Neural cell (in vitro differentiated cells): ENCODE data around the gene EML4. TPM values are rescaled to one million over a fixed set of nuclear protein-coding genes. Genes with fewer than 3 reads are reported as not detected.

Experiments
- H2AFZ ChIP-seq: fragments of 200-600, 300-800 bp; sonication (generic), shearing (Covaris generic); 2 replicates; pipeline ENCODE4 v1.6.0; 2014; ENCODE audit warnings: low read depth, mild to moderate bottlenecking, antibody characterized with exemption, low read length, moderate library complexity
- H3F3A ChIP-seq: fragments of 200-600 bp; shearing (Covaris generic); 2 replicates; pipeline ENCODE4 v1.6.1; 2016; ENCODE audit warnings: mild to moderate bottlenecking, moderate library complexity, mixed read lengths, antibody characterized with exemption, low read length; ENCODE audit not compliant: insufficient read depth, poor library complexity, severe bottlenecking
- H3K27ac ChIP-seq: fragments of 200-600, 300-800 bp; sonication (generic), shearing (Covaris generic); 2 replicates; pipeline ENCODE4 v1.5.1; 2014; ENCODE audit warnings: mild to moderate bottlenecking, low read length, moderate library complexity
- H3K27me3 ChIP-seq: fragments of 300-800, 200-600 bp; sonication (generic), shearing (Covaris generic); 2 replicates; pipeline ENCODE4 v1.6.0; 2014; ENCODE audit warnings: mild to moderate bottlenecking, low read depth, low read length, moderate library complexity; ENCODE audit not compliant: insufficient read depth
- H3K36me3 ChIP-seq: fragments of 300-800, 200-600 bp; sonication (generic), shearing (Covaris generic); 2 replicates; pipeline ENCODE4 v1.5.1; 2014; ENCODE audit warnings: mild to moderate bottlenecking, antibody characterized with exemption, low read length, moderate library complexity; ENCODE audit not compliant: insufficient read depth
- H3K4me2 ChIP-seq: fragments of 300-800, 200-600 bp; sonication (generic), shearing (Covaris generic); 2 replicates; pipeline ENCODE4 v1.6.0; 2014; ENCODE audit warnings: mild to moderate bottlenecking, low read length
- H3K4me3 ChIP-seq: fragments of 300-800, 200-600 bp; sonication (generic), shearing (Covaris generic); 2 replicates; pipeline ENCODE4 v1.5.1; 2014; ENCODE audit warnings: mild to moderate bottlenecking, low read length, moderate library complexity
- H3K79me2 ChIP-seq: fragments of 200-600 bp; shearing (Covaris generic); replicated peaks from 2 replicates; pipeline ENCODE4 v1.6.0; 2014; ENCODE audit warnings: mild to moderate bottlenecking, low read length, moderate library complexity; ENCODE audit not compliant: insufficient read depth
- H3K9ac ChIP-seq: fragments of 300-800, 200-600 bp; sonication (generic), shearing (Covaris generic); 2 replicates; pipeline ENCODE4 v1.6.1; 2016; ENCODE audit warnings: mild to moderate bottlenecking, low read length, mixed read lengths
- H3K9me2 ChIP-seq: fragments of 200-600 bp; shearing (Covaris generic); 2 replicates; pipeline ENCODE4 v1.6.1; 2016; ENCODE audit warnings: mild to moderate bottlenecking, low read length, mixed read lengths; ENCODE audit not compliant: insufficient read depth
- H3K9me3 ChIP-seq: fragments of 200-600, 300-800 bp; sonication (generic), shearing (Covaris generic); 2 replicates; pipeline ENCODE4 v1.6.1; 2016; ENCODE audit warnings: mild to moderate bottlenecking, mixed run types, low read length, moderate library complexity, mixed read lengths
- H4K20me1 ChIP-seq: fragments of 200-600 bp; shearing (Covaris generic); 2 replicates; pipeline ENCODE4 v1.6.1; 2016; ENCODE audit warnings: mild to moderate bottlenecking, mixed run types; ENCODE audit not compliant: insufficient read depth
- CTCF ChIP-seq: fragments of 450-650 bp; IDR thresholded peaks from 2 replicates; pipeline ENCODE4 v1.5.1; 2014; ENCODE audit warnings: antibody characterized with exemption, mild to moderate bottlenecking, moderate library complexity; ENCODE audit not compliant: poor library complexity, severe bottlenecking
- EP300 ChIP-seq: fragments of 450-650 bp; conservative IDR thresholded peaks from 2 replicates; pipeline ENCODE4 v1.6.1; 2014; ENCODE audit warnings: antibody characterized with exemption, mild to moderate bottlenecking, moderate library complexity; ENCODE audit not compliant: poor library complexity, severe bottlenecking
- EZH2 ChIP-seq: fragments of 200-600, 300-800 bp; shearing (Covaris generic), sonication (generic); IDR thresholded peaks from 2 replicates; pipeline ENCODE4 v1.6.1; 2014; ENCODE audit warnings: antibody characterized with exemption, low read length, borderline replicate concordance, mild to moderate bottlenecking; ENCODE audit not compliant: insufficient read depth, poor library complexity, severe bottlenecking
- MXI1 ChIP-seq: fragments of 450-650 bp; conservative IDR thresholded peaks from 2 replicates; pipeline ENCODE4 v1.6.1; 2014; ENCODE audit warnings: antibody characterized with exemption, mild to moderate bottlenecking; ENCODE audit not compliant: poor library complexity, severe bottlenecking
- POLR2AphosphoS5 ChIP-seq: IDR thresholded peaks from 2 replicates; pipeline ENCODE4 v1.6.1; 2012
- RAD21 ChIP-seq: fragments of 450-650 bp; conservative IDR thresholded peaks from 2 replicates; pipeline ENCODE4 v1.6.1; 2014; ENCODE audit warnings: antibody characterized with exemption, mild to moderate bottlenecking, moderate library complexity
- REST ChIP-seq: IDR thresholded peaks from 2 replicates; pipeline ENCODE4 v1.6.1; 2012; ENCODE audit warnings: borderline replicate concordance
- SMC3 ChIP-seq: fragments of 450-650 bp; conservative IDR thresholded peaks from 2 replicates; pipeline ENCODE4 v1.6.1; 2014; ENCODE audit warnings: antibody characterized with exemption, mild to moderate bottlenecking, moderate library complexity; ENCODE audit not compliant: poor library complexity
- TAF1 ChIP-seq: IDR thresholded peaks from 2 replicates; pipeline ENCODE4 v1.6.1; 2012; ENCODE audit warnings: low read depth
- polyA plus RNA-seq: library from polyadenylated mRNA; depleted of rRNA; stranded (reverse); fragments of >200 nt; gene quantifications from 2 replicates; pipeline ENCODE4 v1.2.3, GENCODE V29; 2014

EML4 gene
- polyA plus RNA-seq, 1 donor from 2014 or later: 33.9 TPM

- Histone ChIP-seq H3K79me2 (no peaks in the 10 kb centered on the region), H3K36me3 (no peaks in the 10 kb centered on the region), H3K4me2 (no peak overlapping the region), H3F3A (no peaks in the 10 kb centered on the region), H3K27me3 (no peaks in the 10 kb centered on the region), H4K20me1 (no peaks in the 10 kb centered on the region), H3K9me3 (no peaks in the 10 kb centered on the region), H2AFZ (no peak overlapping the region), H3K9ac (no peak overlapping the region), H3K9me2 (no peaks in the 10 kb centered on the region), H3K27ac (no peak overlapping the region), H3K4me3 (no peak overlapping the region)
- no peak for TF ChIP-seq RAD21
- no peak for TF ChIP-seq EZH2
- no peak for TF ChIP-seq SMC3
- no peak for TF ChIP-seq TAF1
Observed at GRCh38 chr2:42250925-42251324, 81.8 kb downstream of the EML4 start.

- Histone ChIP-seq H3K79me2 (no peaks in the 10 kb centered on the region), H2AFZ (no peak overlapping the region), H3K9me3 (no peaks in the 10 kb centered on the region), H4K20me1 (no peaks in the 10 kb centered on the region), H3K9me2 (no peaks in the 10 kb centered on the region), H3K4me2 (no peak overlapping the region), H3K27me3 (no peaks in the 10 kb centered on the region), H3K9ac (no peak overlapping the region), H3K27ac (no peak overlapping the region), H3K4me3 (no peak overlapping the region), H3K36me3 (no peaks in the 10 kb centered on the region), H3F3A (no peaks in the 10 kb centered on the region)
- TF ChIP-seq POLR2AphosphoS5 (no peak), SMC3 (no peak), MXI1 (no peak), TAF1 (no peak), RAD21 (no peak), CTCF (no peak), EZH2 (no peak), EP300 (no peak), REST (no peak)
Observed at GRCh38 chr2:42252464-42252863, 83.3 kb downstream of the EML4 start.
